BJ (cell line): ENCODE data around the gene SORCS2. TPM values are rescaled to one million over a fixed set of nuclear protein-coding genes. Genes with fewer than 3 reads are reported as not detected.

ENCODE experiments used
- CTCF ChIA-PET: fragments of 350-600 bp; formaldehyde crosslinking; extraction: SDS; loops from one replicate; lab custom pipeline; 2021; ENCODE audit warnings: antibody characterized with exemption, inconsistent platforms; lab: Yijun Ruan, JAX
- POLR2A ChIA-PET: fragments of 300-600 bp; sonication (Branson Sonifier 250); formaldehyde crosslinking; extraction: SDS; loops from one replicate; lab custom pipeline; 2021; ENCODE audit warnings: antibody characterized with exemption; lab: Charles Lee
- DNase-seq: peaks from one replicate; pipeline ENCODE4 v3.0.0-alpha.2; 2011; ENCODE audit warnings: low read depth
- H3K27me3 ChIP-seq: 2 replicates; pipeline ENCODE4 v1.6.0; 2011; ENCODE audit warnings: low read length; ENCODE audit not compliant: control insufficient read depth, insufficient read depth
- H3K36me3 ChIP-seq: 2 replicates; pipeline ENCODE4 v1.5.1; 2011; ENCODE audit warnings: low read length; ENCODE audit not compliant: control insufficient read depth, insufficient read depth
- H3K4me3 ChIP-seq: 2 replicates; pipeline ENCODE4 v1.5.1; 2011; ENCODE audit warnings: low read depth, mild to moderate bottlenecking, control low read depth, low read length
- polyA plus RNA-seq: library from polyadenylated mRNA; depleted of rRNA; stranded (reverse); fragments of >200 nt; gene quantifications from 2 replicates; pipeline ENCODE4 v1.2.3, GENCODE V29; 2011
- TF ChIP-seq, protein P1 (sequence below): IDR thresholded peaks from 2 replicates; pipeline ENCODE4 v1.5.1; 2011; ENCODE audit warnings: low read depth, mild to moderate bottlenecking, control low read depth, inconsistent platforms, low read length, moderate library complexity; ENCODE audit not compliant: insufficient read depth

SORCS2 gene
- polyA plus RNA-seq, 1 experiment: 0.63 TPM

DNA sequence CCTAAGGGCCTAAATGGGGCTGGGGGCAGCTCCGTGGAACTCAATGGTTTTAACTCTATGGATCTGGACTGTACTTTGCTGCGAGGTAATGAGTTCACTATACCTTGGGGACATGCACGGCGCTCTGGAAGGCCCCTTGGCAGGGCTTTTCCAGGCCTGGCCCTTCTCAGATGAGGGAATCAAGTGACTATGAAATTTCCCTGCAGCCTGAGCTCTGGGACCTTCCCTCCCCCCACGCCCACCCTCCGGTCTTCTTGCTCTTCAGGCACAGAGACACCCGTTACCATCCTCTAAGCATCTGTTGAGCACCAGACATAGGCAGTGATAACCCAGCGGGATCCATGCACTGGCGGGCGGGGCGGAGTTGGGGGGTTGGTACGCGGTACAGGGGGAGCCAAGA, 133.2 kb downstream of the SORCS2 start:
- peaks cover 1% of the 10 kb centered on the region for H3K27me3 ChIP-seq
- DNase-seq: no peak
- ChIA-PET POLR2A (no interaction called here), CTCF (interaction anchor here (0.6 to 1.7 kb wide), 2 partner anchors 10 to 16 kb away, joined by 6 read pairs; no protein-coding TSS in a partner anchor)
- TF ChIP-seq, protein P1, sequence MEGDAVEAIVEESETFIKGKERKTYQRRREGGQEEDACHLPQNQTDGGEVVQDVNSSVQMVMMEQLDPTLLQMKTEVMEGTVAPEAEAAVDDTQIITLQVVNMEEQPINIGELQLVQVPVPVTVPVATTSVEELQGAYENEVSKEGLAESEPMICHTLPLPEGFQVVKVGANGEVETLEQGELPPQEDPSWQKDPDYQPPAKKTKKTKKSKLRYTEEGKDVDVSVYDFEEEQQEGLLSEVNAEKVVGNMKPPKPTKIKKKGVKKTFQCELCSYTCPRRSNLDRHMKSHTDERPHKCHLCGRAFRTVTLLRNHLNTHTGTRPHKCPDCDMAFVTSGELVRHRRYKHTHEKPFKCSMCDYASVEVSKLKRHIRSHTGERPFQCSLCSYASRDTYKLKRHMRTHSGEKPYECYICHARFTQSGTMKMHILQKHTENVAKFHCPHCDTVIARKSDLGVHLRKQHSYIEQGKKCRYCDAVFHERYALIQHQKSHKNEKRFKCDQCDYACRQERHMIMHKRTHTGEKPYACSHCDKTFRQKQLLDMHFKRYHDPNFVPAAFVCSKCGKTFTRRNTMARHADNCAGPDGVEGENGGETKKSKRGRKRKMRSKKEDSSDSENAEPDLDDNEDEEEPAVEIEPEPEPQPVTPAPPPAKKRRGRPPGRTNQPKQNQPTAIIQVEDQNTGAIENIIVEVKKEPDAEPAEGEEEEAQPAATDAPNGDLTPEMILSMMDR: no peak
- no peak overlapping the region for H3K4me3 ChIP-seq
- H3K36me3 ChIP-seq: no peaks in the 10 kb centered on the region

DNA sequence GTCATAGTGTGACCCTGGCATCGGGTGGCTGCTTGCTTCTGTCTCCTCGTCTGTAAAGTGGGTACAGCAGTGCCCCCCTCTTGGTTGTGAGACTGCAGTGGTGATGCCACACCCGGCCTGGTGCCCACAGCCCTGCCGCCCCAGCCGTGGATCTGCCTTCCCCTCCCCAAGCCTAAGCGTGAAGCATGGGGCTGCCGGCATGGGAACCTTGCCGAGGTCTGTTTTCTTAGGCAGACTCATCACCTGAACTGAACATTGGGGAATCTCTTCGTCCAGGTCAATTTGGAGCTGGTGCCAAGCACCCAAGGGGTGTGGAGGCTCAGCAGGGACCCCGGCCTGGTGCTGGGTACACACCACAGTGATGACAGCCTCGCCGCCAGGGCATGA, 134.0 kb downstream of the SORCS2 start:
- DNase-seq: no peak
- Histone ChIP-seq H3K27me3 (peaks cover 1% of the 10 kb centered on the region), H3K36me3 (no peaks in the 10 kb centered on the region), H3K4me3 (no peak overlapping the region)
- ChIA-PET POLR2A (no interaction called here), CTCF (interaction anchor here (0.6 to 0.9 kb wide), 2 partner anchors 128 to 394 kb away, joined by 3 read pairs; no protein-coding TSS in a partner anchor)
- TF ChIP-seq, protein P1: no peak

DNA sequence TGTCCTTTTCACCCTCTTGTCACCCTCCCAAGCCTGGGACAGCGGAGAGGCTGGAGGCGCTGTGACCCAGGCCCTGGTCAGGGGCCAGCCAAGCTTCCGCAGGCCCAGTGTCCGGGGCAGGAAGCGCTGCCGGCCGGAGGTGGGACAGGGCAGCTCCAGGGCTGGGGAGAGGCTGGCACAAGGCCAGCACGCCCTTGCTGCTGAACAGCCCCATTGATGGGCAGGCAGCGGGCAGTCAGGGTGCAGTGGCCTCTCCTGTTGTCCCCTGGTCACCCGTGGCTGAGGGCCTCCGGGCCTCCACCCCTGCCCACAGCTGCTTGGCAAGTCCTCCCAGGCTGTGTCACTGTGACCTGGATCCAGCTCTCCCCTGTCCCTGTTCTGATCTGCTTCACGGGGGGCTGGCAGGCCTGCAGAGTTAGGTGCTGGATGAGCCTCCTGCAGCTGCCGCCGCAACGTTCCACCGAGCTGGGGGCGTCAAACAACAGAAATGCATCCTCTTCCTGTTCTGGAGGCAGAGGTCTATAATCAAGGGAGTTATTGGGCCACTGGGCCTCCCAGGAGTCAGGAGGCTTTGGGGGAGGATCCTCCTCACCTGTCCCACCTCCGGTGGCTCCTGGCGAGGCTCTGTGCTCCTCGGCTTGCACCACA, 134.5 kb downstream of the SORCS2 start:
- Histone ChIP-seq H3K27me3 (peaks cover 1% of the 10 kb centered on the region), H3K4me3 (no peak overlapping the region), H3K36me3 (no peaks in the 10 kb centered on the region)
- TF ChIP-seq, protein P1: no peak
- ChIA-PET CTCF (interaction anchor here (0.6 to 0.9 kb wide), 3 partner anchors 129 to 394 kb away, joined by 3 read pairs; no protein-coding TSS in a partner anchor), POLR2A (no interaction called here)
- DNase-seq: no peak

DNA sequence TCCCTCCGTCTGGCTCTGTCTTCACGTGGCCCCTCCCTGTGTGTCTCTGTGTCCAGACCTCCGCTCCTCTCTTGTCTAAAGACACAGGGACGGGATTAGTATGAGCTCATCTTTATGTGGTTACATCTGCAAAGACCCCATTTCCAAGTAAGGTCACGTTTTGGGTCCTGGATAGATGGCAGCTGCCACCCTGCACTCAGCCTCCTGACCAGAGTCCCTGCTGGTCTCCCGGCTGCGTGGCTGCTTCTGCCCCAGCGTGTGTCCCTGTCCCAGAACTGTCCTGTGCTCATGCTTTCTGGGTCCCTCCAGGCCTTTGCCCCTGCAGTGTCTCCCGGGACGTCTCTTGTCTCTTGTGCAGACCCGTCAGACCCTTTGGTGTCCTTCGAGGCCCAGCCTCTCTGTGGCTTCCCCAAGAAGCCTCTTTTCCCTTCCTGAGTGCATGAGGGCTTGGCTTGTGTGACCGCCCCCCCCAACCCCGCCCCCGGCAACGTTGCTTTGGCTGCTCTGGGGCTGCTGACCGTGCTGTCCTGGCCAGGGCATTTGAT, 135.1 kb downstream of the SORCS2 start:
- DNase-seq: no peak
- Histone ChIP-seq H3K27me3 (peaks cover 1% of the 10 kb centered on the region), H3K4me3 (no peak overlapping the region), H3K36me3 (no peaks in the 10 kb centered on the region)
- ChIA-PET POLR2A (no interaction called here), CTCF (interaction anchor here (0.6 kb wide), 1 partner anchor 176 kb away, joined by 3 read pairs; no protein-coding TSS in a partner anchor)
- TF ChIP-seq, protein P1: no peak

DNA sequence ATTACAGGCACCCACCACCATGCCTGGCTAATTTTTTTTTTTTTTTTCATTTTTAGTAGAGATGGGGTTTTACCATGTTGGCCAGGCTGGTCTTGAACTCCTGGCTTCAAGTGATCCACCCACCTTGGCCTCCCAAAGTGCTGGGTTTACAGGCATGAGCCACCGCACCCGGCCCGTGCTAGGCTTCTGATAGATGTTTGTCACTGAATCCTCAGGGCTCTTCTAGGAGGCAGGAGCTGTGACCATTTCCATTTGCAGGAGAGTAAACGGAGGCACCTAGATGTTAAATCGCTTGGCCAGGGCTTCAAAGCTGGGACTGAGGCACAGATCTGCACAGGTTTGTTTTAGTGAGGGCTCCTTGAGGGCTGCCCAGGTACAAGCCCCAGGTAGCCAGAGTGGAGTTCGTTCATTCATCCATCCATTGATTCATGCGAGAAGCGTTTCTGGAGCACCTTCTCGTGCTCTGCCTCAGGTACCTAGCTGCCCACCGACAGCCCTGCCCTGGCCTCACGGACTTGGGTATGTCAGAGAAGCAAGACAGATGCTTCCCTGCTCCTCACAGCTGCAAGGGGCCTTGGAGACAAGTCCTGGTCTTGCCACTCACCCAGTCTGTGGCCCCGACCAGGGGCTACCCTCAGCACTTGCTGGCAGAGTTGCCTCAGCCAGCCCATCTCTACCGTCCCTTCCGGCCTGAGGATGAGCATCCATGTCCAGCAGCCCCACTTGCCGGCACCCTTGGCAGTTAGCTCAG, 136.0 kb downstream of the SORCS2 start:
- ChIA-PET POLR2A (interaction anchor here (0.6 kb wide), 1 partner anchor 85 kb away, joined by 3 read pairs; no protein-coding TSS in a partner anchor), CTCF (interaction anchor here (1.1 to 1.6 kb wide), 3 partner anchors 9 to 392 kb away, joined by 5 to 6 read pairs (median 5); no protein-coding TSS in a partner anchor)
- Histone ChIP-seq H3K27me3 (peaks cover 1% of the 10 kb centered on the region), H3K36me3 (no peaks in the 10 kb centered on the region), H3K4me3 (no peak overlapping the region)
- DNase-seq: no peak
- TF ChIP-seq, protein P1: no peak
